ENCODE results near the gene PAF1. TPM values are rescaled to one million over a fixed set of nuclear protein-coding genes. Genes with fewer than 3 reads are reported as not detected.
A peak's percentile ranks its signal among the peaks of the same experiment; 100 is the strongest.

PAF1 gene
- total and polyA plus RNA-seq, 2 donors (not counting 3 experiments of a cell fraction or from before 2014, with no cell fraction given) = 55.1 to 90.8 TPM

GRCh38 chr19:39412100-39412866 lies 21.4 kb upstream of the PAF1 start, which contains the start of gene PLEKHG2:
Gene PLEKHG2 (plus strand): TSS chr19:39412669. CDS start chr19:39414087, 1,418 bp downstream.
- TF ChIP-seq GATA2 (IDR thresholded peaks at IDR 0.05; ENCODE audit: insufficient read depth, insufficient read length, low read depth, low read length) (peak; percentile 10), CTCF (IDR thresholded peaks at IDR 0.05; ENCODE audit: extremely low read depth in 1 of 2, insufficient read depth in 1 of 2, low read depth in 1 of 2, low read length in 2 of 2) (peak; percentile 88 to 91), POLR2AphosphoS5 (IDR thresholded peaks at IDR 0.05; ENCODE audit: insufficient read depth, low read depth, low read length) (peak; percentile 91), MYC (IDR thresholded peaks at IDR 0.05; ENCODE audit: low read depth, low read length) (no peak), JUN (IDR thresholded peaks at IDR 0.05; ENCODE audit: borderline replicate concordance, insufficient read depth, insufficient read length, low read depth) (no peak), POLR2A (IDR thresholded peaks at IDR 0.05; ENCODE audit: low read depth, low read length) (peak; percentile 65), FOS (IDR thresholded peaks at IDR 0.05; ENCODE audit: borderline replicate concordance, insufficient read depth, low read length) (peak; percentile 11), EZH2 (IDR thresholded peaks at IDR 0.05; ENCODE audit: borderline replicate concordance, low read depth, low read length, severe bottlenecking) (no peak), MAX (IDR thresholded peaks at IDR 0.05; ENCODE audit: insufficient read depth, insufficient read length) (peak; percentile 56)
- Histone ChIP-seq H4K20me1 (replicated peaks; ENCODE audit: control insufficient read depth, extremely low read depth, insufficient read depth, low read length) (no peaks in the 10 kb centered on the region), H3K4me2 (ENCODE audit: insufficient read depth, low read length) (peak within 1 kb of the TSS; percentile 69), H3K9me3 (replicated peaks; ENCODE audit: control insufficient read depth, insufficient read depth, low read length) (no peaks in the 10 kb centered on the region), H2AFZ (ENCODE audit: low read depth, low read length) (peak within 1 kb of the TSS; percentile 40), H3K9me1 (replicated peaks; ENCODE audit: control insufficient read depth, extremely low read depth, insufficient read depth, low read length) (no peaks in the 10 kb centered on the region), H3K27ac (ENCODE audit: insufficient read depth, low read depth, low read length) (peak within 1 kb of the TSS; percentile 87), H3K27me3 (ENCODE audit: control insufficient read depth in 2 of 2, insufficient read depth in 2 of 2, low read length in 2 of 2) (no peaks in the 10 kb centered on the region), H3K4me1 (ENCODE audit: control insufficient read depth, extremely low read depth, insufficient read depth, low read length) (peaks cover 40% of the 10 kb centered on the region), H3K79me2 (ENCODE audit: control insufficient read depth, insufficient read depth, low read length) (peaks cover 30% of the 10 kb centered on the region), H3K9ac (replicated peaks; ENCODE audit: extremely low read depth, insufficient read depth, low read length) (peak within 1 kb of the TSS; percentile 97), H3K36me3 (ENCODE audit: control insufficient read depth in 2 of 2, extremely low read depth in 1 of 2, insufficient read depth in 2 of 2, low read length in 2 of 2) (peaks cover 0 to 7% of the 10 kb centered on the region in 2 experiments), H3K4me3 (replicated peaks in 1 of 3; ENCODE audit: insufficient read depth in 1 of 3, low read depth in 1 of 3, low read length in 3 of 3) (peak within 1 kb of the TSS; percentile 74 to 94 (median 83))
- DNase-seq (ENCODE audit: low read depth, low spot score) (peak; percentile 100), FAIRE-seq (peak; percentile 98)
- BruUV-seq (replicated peaks) = no TSS peak
- POLR2A ChIA-PET = interaction anchor here (1.0 to 1.9 kb wide), 4 partner anchors 12 to 23 kb away, joined by 3 to 15 read pairs (median 6); partner anchors contain the start of genes MED29, PAF1 and RPS16
- dilution Hi-C loops (cut with MboI; ENCODE audit: extremely low pct_ligation_motif_present, low sequenced_read_pairs) (no loop called here), intact Hi-C loops (cut with micrococcal nuclease) (loop anchor here (1.0 kb wide), 7 partner anchors 10 to 287 kb away; partner anchors contain the start of genes EID2B, PAK4 and SAMD4B)
- CTCF ChIA-PET = interaction anchor here (0.7 to 2.3 kb wide), 10 partner anchors 11 to 361 kb away, joined by 3 to 147 read pairs (median 5); partner anchors contain the start of genes MED29, PAF1 and RPS16

Data from endothelial cell of umbilical vein (primary cell).